ENCODE measurements around the gene CRCP. TPM values are rescaled to one million over a fixed set of nuclear protein-coding genes. Genes with fewer than 3 reads are reported as not detected.
"Not testable (repeated sequence)": the region's sequence is repeated elsewhere in the genome, so short reads cannot be mapped to it uniquely, and the experiment has no call there.

CRCP gene
- total RNA-seq, 1 donor from 2014 or later, result 37.2 TPM

GRCh38 chr7:66153691-66154090 lies 39.0 kb downstream of the CRCP start:
- Mint-ChIP-seq H3K36me3 (ENCODE audit: low read depth) (peaks cover 57% of the 10 kb centered on the region), H3K27me3 (no peaks in the 10 kb centered on the region), H3K27ac (no peak overlapping the region), H3K4me1 (peaks cover 14% of the 10 kb centered on the region), H3K4me3 (no peak overlapping the region), H3K9me3 (no peaks in the 10 kb centered on the region)
- intact Hi-C loops (cut with micrococcal nuclease), result no loop called here
- DNase-seq, result no peak

GRCh38 chr7:66156035-66156434 lies 41.4 kb downstream of the CRCP start:
- intact Hi-C loops (cut with micrococcal nuclease); H3K4me1 Mint-ChIP-seq; H3K9me3 Mint-ChIP-seq; H3K27me3 Mint-ChIP-seq; H3K4me3 Mint-ChIP-seq; DNase-seq; H3K27ac Mint-ChIP-seq: not testable (repeated sequence)
- peaks cover 50% of the 10 kb centered on the region for H3K36me3 Mint-ChIP-seq (ENCODE audit: low read depth)

DNA sequence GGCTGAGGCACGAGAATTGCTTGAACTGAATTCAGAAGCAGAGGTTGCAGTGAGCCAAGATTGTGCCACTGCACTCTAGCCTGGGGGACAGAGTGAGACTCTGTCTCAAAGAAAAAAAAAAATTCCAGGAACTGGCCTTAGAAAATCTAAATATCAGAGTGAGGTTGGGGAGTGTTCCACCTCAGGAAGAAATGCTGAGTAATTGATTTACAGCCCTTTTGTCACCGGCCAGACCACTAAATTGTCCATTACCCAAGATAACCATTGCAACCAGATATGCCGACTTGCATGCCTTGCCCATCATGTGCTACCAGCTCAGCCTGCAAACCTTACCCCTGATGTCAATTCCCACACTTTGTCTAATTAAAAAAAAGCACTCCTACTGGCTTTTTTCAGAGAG lies 42.4 kb downstream of the CRCP start:
- no peaks in the 10 kb centered on the region for H3K9me3 Mint-ChIP-seq
- H3K4me3 Mint-ChIP-seq, result no peak overlapping the region
- H3K36me3 Mint-ChIP-seq (ENCODE audit: low read depth), result peaks cover 47% of the 10 kb centered on the region
- H3K27ac Mint-ChIP-seq, result no peak overlapping the region
- intact Hi-C loops (cut with micrococcal nuclease), result no loop called here
- H3K27me3 Mint-ChIP-seq, result no peaks in the 10 kb centered on the region
- no peak for DNase-seq
- no peaks in the 10 kb centered on the region for H3K4me1 Mint-ChIP-seq

DNA sequence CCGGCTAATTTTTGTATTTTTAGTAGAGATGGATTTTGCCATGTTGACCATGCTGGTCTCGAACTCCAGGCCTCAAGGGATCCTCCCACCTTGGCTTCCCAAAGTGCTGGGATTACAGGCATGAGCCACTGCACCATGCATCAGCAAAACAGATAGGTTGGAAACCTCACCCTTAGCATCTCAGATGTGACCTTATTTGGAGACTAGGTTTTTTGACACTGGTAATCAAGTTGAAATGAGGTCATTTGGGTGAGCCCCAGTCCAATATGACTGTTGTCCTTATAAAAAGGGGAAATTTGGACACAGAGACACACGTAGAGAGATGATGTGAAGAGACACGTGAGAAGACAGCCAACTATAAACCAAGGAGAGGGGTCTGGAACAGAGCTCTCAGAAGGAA lies 48.0 kb downstream of the CRCP start:
- Mint-ChIP-seq H3K4me3 (no peak overlapping the region), H3K36me3 (ENCODE audit: low read depth) (peaks cover 14% of the 10 kb centered on the region), H3K9me3 (no peaks in the 10 kb centered on the region), H3K27ac (no peak overlapping the region), H3K4me1 (no peaks in the 10 kb centered on the region), H3K27me3 (no peaks in the 10 kb centered on the region)
- no peak for DNase-seq
- intact Hi-C loops (cut with micrococcal nuclease), result no loop called here

DNA sequence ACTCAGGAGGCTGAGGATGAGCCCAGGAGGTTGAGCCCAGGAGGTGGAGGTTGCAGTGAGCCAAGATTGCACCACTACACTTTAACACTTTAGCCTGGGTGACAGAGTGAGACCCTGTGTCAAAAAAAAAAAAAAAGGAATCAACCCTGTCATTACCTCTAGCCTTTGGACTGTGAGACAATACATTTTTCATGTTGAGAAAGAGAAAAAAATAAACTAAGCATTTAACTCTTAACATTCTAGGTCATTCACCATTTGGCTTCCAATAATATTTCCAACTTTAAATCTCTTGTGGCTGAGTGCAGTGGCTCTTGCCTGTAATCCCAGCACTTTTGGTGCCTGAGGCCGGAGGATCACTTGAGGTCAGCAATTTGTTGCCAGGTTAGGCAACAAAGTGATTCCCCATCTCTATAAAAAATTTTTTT lies 48.6 kb downstream of the CRCP start:
- DNase-seq, result no peak
- H3K27ac Mint-ChIP-seq, result no peak overlapping the region
- intact Hi-C loops (cut with micrococcal nuclease), result no loop called here

DNA sequence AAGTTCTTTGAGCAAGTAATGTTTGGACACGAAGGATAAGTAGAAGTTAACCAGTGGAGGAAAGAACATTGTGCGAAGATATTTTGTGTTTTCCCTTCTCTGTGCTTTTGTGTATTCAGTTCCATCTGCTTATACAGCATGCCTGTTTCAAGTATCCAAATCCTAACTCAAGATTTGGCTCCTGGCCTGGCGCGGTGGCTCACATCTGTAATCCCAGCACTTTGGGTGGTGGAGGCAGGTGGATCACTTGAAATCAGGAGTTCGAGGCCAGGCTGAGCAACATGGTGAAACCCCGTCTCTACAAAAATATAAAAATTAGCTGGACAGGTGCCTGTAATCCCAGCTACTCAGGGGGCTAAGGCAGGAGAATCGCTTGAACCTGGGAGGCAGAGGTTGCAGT lies 49.7 kb downstream of the CRCP start:
- intact Hi-C loops (cut with micrococcal nuclease), result no loop called here
- Mint-ChIP-seq H3K4me1 (no peaks in the 10 kb centered on the region), H3K27ac (no peak overlapping the region), H3K36me3 (ENCODE audit: low read depth) (peaks cover 4% of the 10 kb centered on the region), H3K4me3 (no peak overlapping the region), H3K9me3 (no peaks in the 10 kb centered on the region), H3K27me3 (no peaks in the 10 kb centered on the region)
- no peak for DNase-seq

More for the DNA sequence above, 48.6 kb downstream of the CRCP start:
- H3K27me3 Mint-ChIP-seq, result no peaks in the 10 kb centered on the region
- no peaks in the 10 kb centered on the region for H3K9me3 Mint-ChIP-seq
- no peak overlapping the region for H3K4me3 Mint-ChIP-seq
- H3K36me3 Mint-ChIP-seq (ENCODE audit: low read depth), result peaks cover 10% of the 10 kb centered on the region
- H3K4me1 Mint-ChIP-seq, result no peaks in the 10 kb centered on the region

DNA sequence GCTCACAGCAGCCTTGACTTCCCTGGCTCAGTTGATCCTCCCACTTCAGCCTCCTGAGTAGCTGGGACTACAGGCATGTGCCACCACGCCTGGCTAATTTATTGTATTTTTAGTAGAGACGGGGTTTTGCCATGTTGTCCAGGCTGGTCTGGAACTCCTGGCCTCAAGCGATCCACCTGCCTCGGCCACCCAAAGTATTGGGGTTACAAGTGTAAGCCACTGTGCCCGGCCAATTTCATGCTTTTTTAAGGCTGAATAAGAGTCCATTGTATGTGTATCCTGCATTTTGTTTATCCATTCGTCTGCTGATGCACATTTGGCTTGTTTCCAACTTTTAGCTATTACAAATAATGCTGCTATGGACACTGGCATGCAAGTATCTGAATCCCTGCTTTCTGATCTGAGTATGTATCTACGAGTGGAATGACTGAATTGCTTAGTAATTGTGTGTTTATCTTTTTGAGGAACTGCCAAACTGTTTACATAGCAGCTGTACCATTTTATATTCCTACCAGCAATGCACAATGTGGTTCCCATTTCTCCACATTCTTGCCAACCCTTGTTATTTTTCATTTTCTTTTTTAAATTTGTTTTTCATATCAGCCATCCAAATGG lies 53.2 kb downstream of the CRCP start:
- no peak overlapping the region for H3K4me3 Mint-ChIP-seq
- no peaks in the 10 kb centered on the region for H3K9me3 Mint-ChIP-seq
- intact Hi-C loops (cut with micrococcal nuclease), result no loop called here
- H3K27me3 Mint-ChIP-seq, result no peaks in the 10 kb centered on the region
- DNase-seq, result no peak
- no peaks in the 10 kb centered on the region for H3K4me1 Mint-ChIP-seq
- H3K27ac Mint-ChIP-seq, result no peak overlapping the region
- H3K36me3 Mint-ChIP-seq (ENCODE audit: low read depth), result no peaks in the 10 kb centered on the region

DNA sequence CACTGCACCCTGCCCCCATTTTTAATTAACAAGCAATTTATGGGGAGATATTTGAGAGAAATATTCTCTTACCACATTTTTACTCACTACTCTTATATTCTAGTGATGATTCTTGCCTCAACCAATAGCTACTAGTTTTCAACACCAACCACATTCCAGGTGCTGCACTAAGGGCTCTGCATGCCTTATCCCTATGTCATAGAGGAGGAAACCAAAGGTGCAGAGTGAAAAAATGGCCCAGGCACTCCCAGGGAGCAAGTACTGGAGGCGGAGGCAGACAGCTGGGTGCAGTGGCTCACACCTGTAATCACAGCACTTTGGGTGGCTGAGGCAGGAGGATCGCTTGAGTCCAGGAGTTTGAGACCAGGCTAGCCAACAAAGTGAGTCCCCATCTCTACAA lies 55.0 kb downstream of the CRCP start:
- intact Hi-C loops (cut with micrococcal nuclease), result no loop called here
- Mint-ChIP-seq H3K4me1 (no peaks in the 10 kb centered on the region), H3K27ac (no peak overlapping the region), H3K27me3 (no peaks in the 10 kb centered on the region), H3K4me3 (no peak overlapping the region), H3K9me3 (no peaks in the 10 kb centered on the region), H3K36me3 (ENCODE audit: low read depth) (no peaks in the 10 kb centered on the region)
- no peak for DNase-seq

GRCh38 chr7:66170309-66171231 lies 55.9 kb downstream of the CRCP start:
- intact Hi-C loops (cut with micrococcal nuclease), result no loop called here
- no peaks in the 10 kb centered on the region for H3K9me3 Mint-ChIP-seq

GRCh38 chr7:66172536-66173401 lies 58.1 kb downstream of the CRCP start:
- DNase-seq; H3K4me3 Mint-ChIP-seq; H3K4me1 Mint-ChIP-seq; H3K27ac Mint-ChIP-seq; H3K36me3 Mint-ChIP-seq (ENCODE audit: low read depth); intact Hi-C loops (cut with micrococcal nuclease); H3K27me3 Mint-ChIP-seq; H3K9me3 Mint-ChIP-seq: not testable (repeated sequence)

More at GRCh38 chr7:66170309-66171231, 55.9 kb downstream of the CRCP start:
- no peaks in the 10 kb centered on the region for H3K36me3 Mint-ChIP-seq (ENCODE audit: low read depth)
- no peak overlapping the region for H3K4me3 Mint-ChIP-seq
- H3K4me1 Mint-ChIP-seq, result no peaks in the 10 kb centered on the region
- no peaks in the 10 kb centered on the region for H3K27me3 Mint-ChIP-seq
- no peak overlapping the region for H3K27ac Mint-ChIP-seq
- no peak for DNase-seq

GRCh38 chr7:66173856-66174255 lies 59.2 kb downstream of the CRCP start:
- intact Hi-C loops (cut with micrococcal nuclease), result no loop called here
- H3K27me3 Mint-ChIP-seq, result no peaks in the 10 kb centered on the region
- H3K27ac Mint-ChIP-seq, result no peak overlapping the region
- H3K9me3 Mint-ChIP-seq, result no peaks in the 10 kb centered on the region
- no peak overlapping the region for H3K4me3 Mint-ChIP-seq
- DNase-seq, result no peak
- H3K36me3 Mint-ChIP-seq (ENCODE audit: low read depth), result no peaks in the 10 kb centered on the region
- H3K4me1 Mint-ChIP-seq, result no peaks in the 10 kb centered on the region

DNA sequence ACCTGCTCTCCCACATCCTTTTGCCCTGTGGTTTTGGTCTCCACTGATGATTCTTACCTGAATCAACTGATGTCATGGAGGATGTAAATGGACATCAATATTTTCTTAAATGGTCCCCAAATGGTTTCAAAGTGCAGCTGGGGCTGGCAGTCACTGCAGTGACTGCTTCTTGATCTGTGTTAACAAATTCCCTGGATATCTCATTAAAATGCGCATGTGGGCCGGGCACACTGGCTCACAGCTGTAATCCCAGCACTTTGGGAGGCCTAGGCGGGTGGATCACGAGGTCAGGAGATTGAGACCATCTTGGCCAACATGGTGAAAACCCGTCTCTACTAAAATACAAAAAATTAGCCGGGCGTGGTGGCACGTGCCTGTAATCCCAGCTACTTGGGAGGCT lies 60.4 kb downstream of the CRCP start:
- H3K36me3 Mint-ChIP-seq (ENCODE audit: low read depth); H3K9me3 Mint-ChIP-seq; H3K27ac Mint-ChIP-seq; intact Hi-C loops (cut with micrococcal nuclease); H3K4me1 Mint-ChIP-seq; H3K27me3 Mint-ChIP-seq; DNase-seq; H3K4me3 Mint-ChIP-seq: not testable (repeated sequence)

GRCh38 chr7:66176914-66177313 lies 62.3 kb downstream of the CRCP start:
- no peaks in the 10 kb centered on the region for H3K36me3 Mint-ChIP-seq (ENCODE audit: low read depth)
- no peak overlapping the region for H3K27ac Mint-ChIP-seq
- intact Hi-C loops (cut with micrococcal nuclease), result no loop called here
- no peak overlapping the region for H3K4me3 Mint-ChIP-seq
- no peaks in the 10 kb centered on the region for H3K9me3 Mint-ChIP-seq
- DNase-seq, result no peak
- H3K4me1 Mint-ChIP-seq, result no peaks in the 10 kb centered on the region
- H3K27me3 Mint-ChIP-seq, result no peaks in the 10 kb centered on the region

DNA sequence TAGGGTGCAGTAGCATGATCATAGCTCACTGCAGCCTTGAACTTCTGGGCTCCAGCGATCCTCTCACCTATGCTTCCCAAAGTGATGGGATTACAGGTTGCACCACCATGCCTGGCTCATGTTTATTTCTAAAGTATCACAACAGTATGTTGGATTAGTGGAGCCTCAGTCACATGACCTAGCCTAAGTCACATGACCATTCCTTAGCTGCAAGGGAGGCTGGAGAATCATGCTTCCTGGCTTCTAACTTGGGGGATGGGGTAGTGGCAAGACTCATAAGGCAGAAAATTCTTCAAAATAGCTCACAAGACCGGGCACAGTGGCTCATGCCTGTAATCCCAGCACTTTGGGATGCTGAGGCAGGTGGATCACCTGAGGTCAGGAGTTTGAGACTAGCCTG lies 63.6 kb downstream of the CRCP start:
- intact Hi-C loops (cut with micrococcal nuclease), result no loop called here
- no peaks in the 10 kb centered on the region for H3K27me3 Mint-ChIP-seq
- no peaks in the 10 kb centered on the region for H3K4me1 Mint-ChIP-seq
- H3K9me3 Mint-ChIP-seq, result no peaks in the 10 kb centered on the region
- H3K36me3 Mint-ChIP-seq (ENCODE audit: low read depth), result no peaks in the 10 kb centered on the region
- no peak overlapping the region for H3K4me3 Mint-ChIP-seq
- no peak for DNase-seq
- no peak overlapping the region for H3K27ac Mint-ChIP-seq

Measured in activated CD4-positive, alpha-beta T cell treated with anti-CD3 and anti-CD28 coated beads, Interleukin-2, amount 10 ng/mL, durations not matched to agents 24 days and 14 days (primary cell).